GM18870 (cell line): ENCODE measurements around the gene RPS27A.
A peak's percentile ranks its signal among the peaks of the same experiment; 100 is the strongest.
"Not testable (repeated sequence)": the region's sequence is repeated elsewhere in the genome, so short reads cannot be mapped to it uniquely, and the experiment has no call there.

Experiments used
- ATAC-seq: cut with Tn5 transposase; IDR thresholded peaks from one replicate; pipeline ENCODE4 v1.9.1; 2021; ENCODE audit warnings: moderate library complexity; ENCODE audit not compliant: unreplicated experiment

The RPS27A gene

GRCh38 chr2:55236992-55237543, 4.6 kb downstream of the RPS27A start:
- no peak for ATAC-seq

- no peak for ATAC-seq
Measured at GRCh38 chr2:55239656-55240222, 7.3 kb downstream of the RPS27A start.

DNA sequence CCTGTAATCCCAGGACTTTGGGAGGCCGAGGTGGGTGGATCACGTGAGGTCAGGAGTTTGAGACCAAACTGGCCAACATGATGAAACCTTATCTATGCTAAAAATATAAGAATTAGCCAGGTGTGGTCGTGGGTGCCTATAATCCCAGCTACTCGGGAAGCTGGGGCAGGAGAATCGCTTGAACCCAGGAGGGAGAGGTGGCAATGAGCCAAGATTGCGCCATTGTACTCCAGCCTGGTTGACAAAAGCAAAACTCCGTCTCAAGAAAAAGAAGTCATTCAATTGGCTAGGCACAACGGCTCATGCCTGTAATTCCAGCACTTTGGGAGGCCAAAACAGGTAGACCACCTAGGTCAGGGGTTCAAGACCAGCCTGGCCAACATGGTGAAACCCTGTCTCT, 9.1 kb downstream of the RPS27A start:
- ATAC-seq, result not testable (repeated sequence)

DNA sequence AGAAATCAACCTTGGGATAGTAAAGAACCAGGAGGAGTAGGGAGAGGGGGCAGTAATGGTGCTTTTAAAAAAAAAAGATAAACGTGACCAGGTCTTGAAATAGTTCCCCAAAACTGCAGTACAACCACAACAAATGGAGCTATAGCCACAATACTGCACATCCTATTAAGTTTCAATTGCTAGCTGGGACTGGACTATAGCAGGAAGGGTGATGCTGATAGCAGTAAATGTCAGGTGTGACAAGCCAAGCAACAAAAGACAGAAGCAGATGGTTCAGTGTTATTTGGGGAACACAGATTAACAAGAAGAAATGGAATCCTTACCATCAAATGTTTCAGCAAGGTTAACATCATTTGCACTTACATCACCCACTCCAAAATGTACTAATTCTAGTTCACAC, 10.1 kb downstream of the RPS27A start:
- ATAC-seq, result no peak

DNA sequence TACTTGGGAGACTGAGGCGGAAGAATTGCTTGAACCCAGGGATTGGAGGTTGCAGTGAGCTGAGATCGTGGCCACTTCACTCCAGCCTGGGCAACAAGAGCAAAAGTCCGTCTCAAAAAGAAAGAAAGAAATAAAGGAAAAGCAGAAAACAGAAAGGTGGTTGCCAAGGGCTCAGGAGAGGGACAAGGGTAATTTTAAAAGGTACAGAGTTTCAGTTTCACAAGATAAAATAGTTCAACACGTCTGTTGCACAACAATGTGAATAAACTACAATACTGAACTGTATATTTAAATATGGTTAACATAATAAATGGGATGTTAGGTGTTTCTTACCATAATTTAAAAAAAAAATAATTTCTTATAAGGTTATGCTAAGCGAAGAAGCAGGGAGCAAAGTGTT, 12.9 kb downstream of the RPS27A start:
- no peak for ATAC-seq

DNA sequence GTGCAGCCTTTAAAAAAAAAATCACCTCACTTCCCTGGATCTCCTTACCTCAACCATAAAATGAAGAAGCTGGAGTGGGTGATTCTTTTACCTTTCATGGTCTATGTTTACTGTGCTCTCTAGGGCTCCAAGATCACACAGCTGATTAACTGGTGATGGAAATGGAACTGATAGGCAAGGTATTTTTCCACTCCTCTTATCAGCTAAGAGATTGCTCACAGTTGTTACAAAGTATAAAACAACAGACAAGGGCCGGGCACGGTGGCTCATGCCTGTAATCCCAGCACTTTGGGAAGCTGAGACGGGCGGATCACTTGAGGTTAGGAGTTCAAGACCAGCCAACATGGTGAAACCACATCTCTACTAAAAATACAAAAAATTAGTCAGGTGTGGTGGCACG, 14.5 kb downstream of the RPS27A start:
- ATAC-seq, result no peak

- no peak for ATAC-seq
Measured at GRCh38 chr2:55252832-55253231, 20.3 kb downstream of the RPS27A start.

GRCh38 chr2:55259586-55259985, 27.1 kb downstream of the RPS27A start:
- ATAC-seq, result not testable (repeated sequence)

- ATAC-seq, result no peak
Measured at GRCh38 chr2:55268288-55268906, 35.9 kb downstream of the RPS27A start.

- ATAC-seq, result peak; percentile 92
Measured at GRCh38 chr2:55268907-55269644, 36.6 kb downstream of the RPS27A start, which contains the start of gene MTIF2. Gene MTIF2 (minus strand): TSS chr2:55269231. CDS start chr2:55263858, 5,373 bp downstream.

DNA sequence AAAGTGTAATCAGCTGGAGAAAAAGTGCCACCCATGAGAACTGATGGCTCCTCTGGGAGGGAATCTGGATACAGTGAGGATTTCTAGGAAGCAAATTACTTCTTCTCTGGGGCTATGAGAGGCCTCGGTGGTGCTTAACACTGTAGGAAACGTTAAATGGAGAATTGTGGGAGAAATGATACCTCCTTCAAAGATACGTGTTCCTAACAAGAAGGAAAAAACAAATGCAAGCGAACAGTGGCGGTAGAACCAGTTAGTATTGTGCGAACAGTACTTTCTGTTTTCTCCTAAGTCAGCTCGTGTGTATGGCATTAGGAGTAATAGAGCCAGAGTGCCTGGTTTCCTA, 37.1 kb downstream of the RPS27A start:
- no peak for ATAC-seq

DNA sequence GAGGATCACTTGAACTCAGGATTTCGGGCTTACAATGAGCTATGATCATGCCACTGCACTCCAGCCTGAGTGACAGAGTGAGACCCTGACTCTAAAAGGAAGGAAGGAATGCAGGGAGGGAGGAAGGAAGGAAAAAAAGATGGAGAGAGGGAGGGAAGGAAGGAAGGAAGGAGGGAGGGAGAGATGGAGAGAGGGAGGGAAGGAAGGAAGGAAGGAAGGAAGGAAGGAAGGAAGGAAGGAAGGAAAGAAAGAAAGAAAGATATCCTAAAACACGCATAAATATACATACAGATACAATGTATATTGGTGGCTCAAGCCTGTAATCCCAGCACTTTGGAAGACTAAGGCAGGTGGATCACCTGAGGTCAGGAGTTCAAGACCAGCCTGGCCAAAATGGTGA, 41.9 kb downstream of the RPS27A start:
- ATAC-seq, result not testable (repeated sequence)

DNA sequence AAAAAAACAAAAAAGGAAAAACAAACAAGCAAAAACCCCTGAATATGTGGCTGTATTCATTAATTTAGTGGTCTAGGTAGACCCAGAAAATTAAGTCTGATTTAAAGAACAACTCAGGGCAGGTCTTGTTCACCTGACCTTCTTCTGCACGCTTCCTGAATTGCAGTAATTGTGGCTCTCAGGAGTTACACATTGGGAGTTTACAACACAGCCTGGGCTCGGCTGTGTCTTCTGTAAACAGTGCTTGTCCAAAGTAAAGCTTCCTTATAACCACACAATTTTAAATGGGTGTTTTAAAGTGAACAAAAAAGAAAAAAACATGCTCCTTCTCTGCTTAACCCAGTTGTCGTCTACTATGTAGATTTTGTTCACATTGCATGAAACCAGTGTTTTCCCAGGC, 44.8 kb downstream of the RPS27A start:
- no peak for ATAC-seq

- not testable (repeated sequence) for ATAC-seq
Measured at GRCh38 chr2:55279214-55279835, 46.8 kb downstream of the RPS27A start.

GRCh38 chr2:55279859-55280424, 47.5 kb downstream of the RPS27A start:
- not testable (repeated sequence) for ATAC-seq

DNA sequence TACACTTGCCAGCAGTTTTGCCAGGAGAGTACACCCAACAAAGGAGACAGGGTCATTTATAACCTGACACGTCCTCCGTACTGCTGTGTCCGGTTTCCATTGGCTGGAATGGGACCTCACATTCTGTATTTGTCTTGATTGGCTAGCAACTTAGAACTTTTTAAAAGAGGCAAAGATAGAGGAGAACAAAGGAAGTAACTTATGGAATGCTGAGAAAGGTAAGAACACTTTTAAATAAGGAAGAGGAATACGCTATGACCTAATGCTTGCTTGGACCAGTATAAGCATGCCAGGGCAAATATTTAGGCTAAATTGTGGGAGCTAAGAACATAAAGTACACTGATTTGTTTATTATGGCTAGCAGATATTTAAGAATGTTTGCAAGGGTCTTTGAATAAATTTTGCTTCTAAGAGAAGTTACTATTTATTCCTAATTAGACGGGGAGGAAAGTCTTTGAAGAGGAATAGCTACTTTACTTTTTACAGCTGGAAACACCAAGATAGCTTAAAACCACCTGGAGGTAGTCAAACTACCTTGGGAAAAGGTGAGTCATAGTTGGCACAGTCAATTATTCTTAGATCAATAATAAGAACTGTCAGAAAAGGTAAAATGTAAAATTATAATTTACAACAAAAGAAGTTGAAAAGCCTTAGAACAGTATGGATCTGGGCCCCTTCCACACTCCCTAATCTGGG, 48.5 kb downstream of the RPS27A start:
- not testable (repeated sequence) for ATAC-seq

- peak; percentile 92 for ATAC-seq
Measured at GRCh38 chr2:55282110-55282917, 49.8 kb downstream of the RPS27A start.

- ATAC-seq, result no peak
Measured at GRCh38 chr2:55283083-55283482, 50.6 kb downstream of the RPS27A start.
